ENCODE measurements around the gene TTC36. TPM values are rescaled to one million over a fixed set of nuclear protein-coding genes. Genes with fewer than 3 reads are reported as not detected.

Gene TTC36
- total and polyA plus RNA-seq, 2 of the 4 experiments (the other 2 are of a cell fraction), result not detected

- no peak overlapping the region for H3K23ac ChIP-seq (ENCODE audit: low read depth, low read length)
- no peak overlapping the region for H2BK15ac ChIP-seq (ENCODE audit: low read depth, low read length)
- H3K4me3 ChIP-seq (ENCODE audit: insufficient read depth, low read depth, low read length), result no peak overlapping the region
- ChIA-PET POLR2A (ENCODE audit: unreplicated experiment) (no interaction called here), CTCF (no interaction called here)
- BruUV-seq (replicated peaks), result no TSS peak
- H3K9me3 ChIP-seq (ENCODE audit: control insufficient read depth, insufficient read depth, low read length), result no peaks in the 10 kb centered on the region
- H3K27ac ChIP-seq (ENCODE audit: insufficient read depth, low read length), result no peak overlapping the region
- whole genome bisulfite sequencing, 2 experiments (ENCODE audit: extremely low coverage in 2 of 2, insufficient read length in 1 of 2), result 86% methylated on average over 4 of the region's 4 CpGs; no CpG with 5 or more reads in 1 of the 2 experiments
- no peak overlapping the region for H3K14ac ChIP-seq (replicated peaks; ENCODE audit: low read depth, low read length)
- TF ChIP-seq CHD1 (IDR thresholded peaks at IDR 0.05; ENCODE audit: low read depth, low read length), result no peak
- TF ChIP-seq MXI1 (IDR thresholded peaks at IDR 0.05; ENCODE audit: borderline replicate concordance, low read depth, low read length), result no peak
- no peak for TF ChIP-seq RCOR1 (IDR thresholded peaks at IDR 0.05; ENCODE audit: insufficient replicate concordance, low read length)
- no peak overlapping the region for H2AK9ac ChIP-seq (replicated peaks; ENCODE audit: low read depth, low read length, poor library complexity)
- intact Hi-C loops (cut with micrococcal nuclease), result no loop called here
- H4K5ac ChIP-seq (ENCODE audit: low read depth, low read length), result no peak overlapping the region
- no peak overlapping the region for H3K56ac ChIP-seq (ENCODE audit: extremely low read depth, insufficient read depth, low read length)
- H3K4ac ChIP-seq (ENCODE audit: low read depth, low read length), result no peak overlapping the region
- no peak overlapping the region for H4K91ac ChIP-seq (ENCODE audit: insufficient read depth, low read depth, low read length)
- H2AFZ ChIP-seq (replicated peaks; ENCODE audit: low read length, poor library complexity), result no peak overlapping the region
- no peak overlapping the region for H4K8ac ChIP-seq (ENCODE audit: low read depth in 2 of 2, low read length in 2 of 2)
- H3K79me1 ChIP-seq (ENCODE audit: low read depth in 1 of 2, low read length in 2 of 2), result no peaks in the 10 kb centered on the region
- H3K18ac ChIP-seq (ENCODE audit: low read depth, low read length), result no peak overlapping the region
- H3K36me3 ChIP-seq (ENCODE audit: control insufficient read depth, insufficient read depth, low read length), result peaks cover 20% of the 10 kb centered on the region
- no peak for ATAC-seq (ENCODE audit: low read depth)
- H3K9ac ChIP-seq (ENCODE audit: low read depth, low read length), result no peak overlapping the region
- no peak overlapping the region for H2BK20ac ChIP-seq (ENCODE audit: low read depth, low read length)
- H3K9me1 ChIP-seq (ENCODE audit: insufficient read depth, low read length), result no peaks in the 10 kb centered on the region
- H3K4me1 ChIP-seq (ENCODE audit: control insufficient read depth, insufficient read depth, low read length), result no peaks in the 10 kb centered on the region
- no peak overlapping the region for H2BK5ac ChIP-seq (ENCODE audit: low read depth, low read length, poor library complexity, severe bottlenecking)
- no peak for DNase-seq
- no peak overlapping the region for H2AK5ac ChIP-seq (ENCODE audit: low read depth, low read length)
- in situ Hi-C loops (cut with MboI; ENCODE audit: low sequenced_read_pairs), result no loop called here
- no peaks in the 10 kb centered on the region for H4K20me1 ChIP-seq (ENCODE audit: insufficient read depth, low read length)
- no peak overlapping the region for H2BK120ac ChIP-seq (ENCODE audit: low read depth, low read length)
- H3K27me3 ChIP-seq (ENCODE audit: control insufficient read depth, insufficient read depth, low read length), result no peaks in the 10 kb centered on the region
- H3K4me2 ChIP-seq (ENCODE audit: low read depth, low read length), result no peak overlapping the region
- dilution Hi-C loops (cut with HindIII; ENCODE audit: low sequenced_read_pairs, unreplicated experiment), result no loop called here
These were observed 25.1 kb downstream of the TTC36 start for GRCh38 chr11:118552341-118552740.

All from IMR-90 (cell line).